Heart left ventricle (tissue), 16 donors: ENCODE measurements around the gene CEACAM4. TPM values are rescaled to one million over a fixed set of nuclear protein-coding genes. Genes with fewer than 3 reads are reported as not detected.

ENCODE experiments used
- ATAC-seq, 4 donors: fragments of 200-7000 bp; cut with Tn5 transposase; one replicate each; pipeline ENCODE4 v1.9.1; 2020 to 2022; ENCODE audit warnings: moderate library complexity in 4 of 4, mild to moderate bottlenecking in 3 of 4, moderate number of reproducible peaks in 1 of 4
- DNase-seq, 5 donors: peaks; one replicate each; pipeline ENCODE4 v3.0.0-alpha.2; 2020
- H3K27ac ChIP-seq, 12 donors: fragments of 200-600 bp; sonication (generic) in 4 of 12; one replicate each; pipeline versions ENCODE4 v1.5.0 to v1.8.0; 2016 to 2022; ENCODE audit warnings: mild to moderate bottlenecking in 2 of 12
- H3K27me3 ChIP-seq, 9 donors: fragments of 200-600 bp; sonication (generic) in 2 of 9; one replicate each; pipeline versions ENCODE4 v1.5.1 to v1.8.0; 2016 to 2022; ENCODE audit warnings: mild to moderate bottlenecking in 3 of 9
- H3K36me3 ChIP-seq, 9 donors: fragments of 200-600 bp; sonication (generic) in 2 of 9; one replicate each; pipeline versions ENCODE4 v1.5.0 to v1.8.0; 2018 to 2022; ENCODE audit warnings: mild to moderate bottlenecking in 2 of 9
- H3K4me1 ChIP-seq, 12 donors: fragments of 200-600 bp; sonication (generic) in 4 of 12; one replicate each; pipeline versions ENCODE4 v1.5.0 to v1.8.0; 2016 to 2022; ENCODE audit warnings: mild to moderate bottlenecking in 3 of 12
- H3K4me3 ChIP-seq, 12 donors: fragments of 200-600 bp; sonication (generic) in 4 of 12; one replicate each; pipeline versions ENCODE4 v1.5.0 to v1.8.0; 2017 to 2022; ENCODE audit warnings: mild to moderate bottlenecking in 9 of 12, moderate library complexity in 4 of 12
- H3K9me3 ChIP-seq, 12 donors: fragments of 200-600 bp; sonication (generic) in 4 of 12; one replicate each; pipeline versions ENCODE4 v1.5.0 to v1.8.0; 2016 to 2022; ENCODE audit warnings: mild to moderate bottlenecking in 1 of 12
- POLR2A ChIP-seq, 2 donors: fragments of 450-650 bp; IDR thresholded peaks; one replicate each; pipeline ENCODE4 v1.6.1; 2017; ENCODE audit warnings: antibody characterized with exemption in 2 of 2, mild to moderate bottlenecking in 2 of 2, moderate library complexity in 2 of 2
- WGBS, 4 donors: extraction: QIAGEN DNeasy Blood & Tissue Kit in 2 of 4; methylation state at CpG; one replicate each; pipeline versions ENCODE4 v1.1.5 to v1.1.7; 2013 to 2018; 5-methylcytosine and 5-hydroxymethylcytosine counted together
- intact Hi-C, 10 donors: fragments of 100-400 bp; cut with DNase I; formaldehyde crosslinking; loops; one replicate each; pipeline versions ENCODE4 v1.11.1 to v1.14.2; 2022
- polyA plus RNA-seq, 2 donors: library from polyadenylated mRNA; stranded (reverse); fragments of 200-250 nt; gene quantifications; one replicate each; pipeline ENCODE4 v1.2.3, GENCODE V29; 2013
- total RNA-seq, 9 donors: library from RNA; depleted of rRNA in 2 of 9; stranded (reverse); fragments of >200 nt in 2 of 9; fragmentation: NEBNext Ultra II Directional in 3 of 9; extraction: Animal tissue kit (Norgen Biotek cat#: 25700) in 3 of 9; gene quantifications; one replicate each; pipeline versions ENCODE4 v1.1.0 to v1.2.4, GENCODE V29; 2016 to 2023
- TF ChIP-seq, protein P1 (sequence below), 12 donors: fragments of 200-600 bp; sonication (generic) in 4 of 12; IDR thresholded peaks; one replicate each; pipeline versions ENCODE4 v1.5.0 to v1.8.0; 2018 to 2022; ENCODE audit warnings: antibody characterized with exemption in 12 of 12, mild to moderate bottlenecking in 5 of 12
- donor health status: ischemic (EF 13 %, LVEDD 7.1; RV severe dilation, severe dysfunction).
- donor health status: healthy with polysubstance abuse.
- donor health status: DM: no; HTN: yes; CAD: no.
- donor health status: DM: no; HTN: no; CAD: no.
- donor health status: ischemic (EF 25% LVEDD 6.9; RV normal size, moderate dysfunction).
- donor health status: ischemic (EF 25% LVEDD 5.7; RV mildly dilated, moderate dysfunction).
- donor health status: healthy.
- donor health status: DM: yes; HTN: yes; CAD: no.
- donor health status: ischemic (EF 35%, LVEDD 5.7; RV mildly dilated, moderate dysfunction).
- donor health status: nonischemic (EF 11% LVEDD 7.7; RV severe dilation, severe dysfunction).
- donor health status: DM: yes; HTN: yes; CAD: no.
- donor health status: PGD.
- donor health status: ischemic (EF 29% LVEDD 5.4; RV normal size, mild dysfunction).
- donor health status: nonischemic (EF 23%, LVEDD 6.1; RV moderate dilation, normal function).

CEACAM4 gene
- total and polyA plus RNA-seq, 11 donors, result 0.29 to 1.5 (median 0.46) TPM; not detected in 2

DNA sequence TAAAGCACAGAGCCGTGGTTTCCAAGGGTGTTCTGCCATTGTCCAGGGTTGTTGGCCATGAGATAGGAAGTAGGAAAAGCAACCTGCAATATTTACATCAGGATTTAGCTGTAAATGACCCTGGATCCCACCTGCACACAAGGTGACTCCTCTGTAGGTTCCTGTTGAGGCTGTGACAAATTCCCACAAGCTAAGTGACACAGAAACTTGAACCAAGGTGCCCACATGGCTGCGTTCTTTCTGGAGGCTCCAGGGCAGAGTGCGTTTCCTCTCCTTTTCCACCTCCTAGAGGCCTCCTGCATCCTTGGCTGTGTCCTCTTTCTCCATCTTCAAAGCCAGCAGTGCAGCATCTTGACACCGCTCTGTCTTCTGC lies 39.0 kb downstream of the CEACAM4 start:
- no peak for DNase-seq
- ATAC-seq, result no peak
- peaks cover 0 to 11% (median 0%) of the 10 kb centered on the region in 9 donors for H3K27me3 ChIP-seq
- H3K4me1 ChIP-seq, result no peaks in the 10 kb centered on the region
- H3K36me3 ChIP-seq, result no peaks in the 10 kb centered on the region
- H3K4me3 ChIP-seq, result no peak overlapping the region
- intact Hi-C loops, result no loop called here
- TF ChIP-seq POLR2A (IDR thresholded peaks at IDR 0.05), result no peak
- TF ChIP-seq, protein P1, sequence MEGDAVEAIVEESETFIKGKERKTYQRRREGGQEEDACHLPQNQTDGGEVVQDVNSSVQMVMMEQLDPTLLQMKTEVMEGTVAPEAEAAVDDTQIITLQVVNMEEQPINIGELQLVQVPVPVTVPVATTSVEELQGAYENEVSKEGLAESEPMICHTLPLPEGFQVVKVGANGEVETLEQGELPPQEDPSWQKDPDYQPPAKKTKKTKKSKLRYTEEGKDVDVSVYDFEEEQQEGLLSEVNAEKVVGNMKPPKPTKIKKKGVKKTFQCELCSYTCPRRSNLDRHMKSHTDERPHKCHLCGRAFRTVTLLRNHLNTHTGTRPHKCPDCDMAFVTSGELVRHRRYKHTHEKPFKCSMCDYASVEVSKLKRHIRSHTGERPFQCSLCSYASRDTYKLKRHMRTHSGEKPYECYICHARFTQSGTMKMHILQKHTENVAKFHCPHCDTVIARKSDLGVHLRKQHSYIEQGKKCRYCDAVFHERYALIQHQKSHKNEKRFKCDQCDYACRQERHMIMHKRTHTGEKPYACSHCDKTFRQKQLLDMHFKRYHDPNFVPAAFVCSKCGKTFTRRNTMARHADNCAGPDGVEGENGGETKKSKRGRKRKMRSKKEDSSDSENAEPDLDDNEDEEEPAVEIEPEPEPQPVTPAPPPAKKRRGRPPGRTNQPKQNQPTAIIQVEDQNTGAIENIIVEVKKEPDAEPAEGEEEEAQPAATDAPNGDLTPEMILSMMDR (IDR thresholded peaks at IDR 0.05), result no peak
- peaks cover 0 to 3% (median under 1%) of the 10 kb centered on the region in 12 donors for H3K9me3 ChIP-seq
- no peak overlapping the region for H3K27ac ChIP-seq
- 65 to 77% (median 73%) methylated on average over 4 of the region's 4 CpGs for WGBS, 4 donors

DNA sequence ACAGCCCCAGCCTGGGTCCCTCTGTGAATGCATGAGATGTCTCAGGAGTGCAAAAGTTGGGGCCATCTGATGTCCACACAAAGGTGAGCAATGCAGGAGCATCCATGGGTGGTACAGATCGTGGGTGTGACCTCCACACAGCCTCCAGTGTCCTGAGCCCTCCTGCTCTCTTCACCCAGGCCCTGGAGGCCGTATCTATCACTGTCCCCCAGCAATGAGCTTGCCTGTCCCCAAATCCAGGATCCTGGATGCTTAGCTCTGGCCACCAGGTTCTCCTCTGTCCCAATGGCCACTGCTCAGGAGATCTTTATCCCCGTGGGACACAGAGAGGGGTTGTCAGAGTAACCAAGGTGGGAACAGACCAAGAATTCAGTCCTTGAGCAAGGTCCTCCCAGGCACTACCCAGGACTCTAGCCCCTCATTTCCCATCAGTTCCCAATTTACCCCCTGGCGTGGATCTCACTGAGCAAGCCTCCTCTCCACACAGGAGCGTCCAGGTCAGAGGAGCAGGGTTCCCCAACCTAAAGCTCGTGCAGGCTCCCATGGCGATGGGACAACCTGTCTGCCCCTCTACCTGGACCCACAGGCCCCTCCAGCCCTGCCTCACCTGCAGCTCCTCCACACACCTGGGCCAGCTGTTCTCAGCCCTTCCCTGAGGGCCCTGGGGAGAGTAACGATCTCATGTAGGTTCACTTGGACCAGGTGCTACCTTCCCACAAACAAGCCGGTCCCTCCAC lies 39.6 kb downstream of the CEACAM4 start:
- H3K36me3 ChIP-seq, result no peaks in the 10 kb centered on the region
- 63 to 82% (median 69%) methylated on average over 7 to 9 of the region's 9 CpGs for WGBS, 4 donors
- intact Hi-C loops, result no loop called here
- H3K9me3 ChIP-seq, result peaks cover 0 to 9% (median 3%) of the 10 kb centered on the region in 12 donors
- no peak overlapping the region for H3K4me3 ChIP-seq
- DNase-seq (no peak), ATAC-seq (no peak)
- no peak for TF ChIP-seq POLR2A (IDR thresholded peaks at IDR 0.05)
- TF ChIP-seq, protein P1 (IDR thresholded peaks at IDR 0.05), result no peak
- no peak overlapping the region for H3K27ac ChIP-seq
- H3K4me1 ChIP-seq, result no peaks in the 10 kb centered on the region
- H3K27me3 ChIP-seq, result peaks cover 0 to 8% (median 0%) of the 10 kb centered on the region in 9 donors

DNA sequence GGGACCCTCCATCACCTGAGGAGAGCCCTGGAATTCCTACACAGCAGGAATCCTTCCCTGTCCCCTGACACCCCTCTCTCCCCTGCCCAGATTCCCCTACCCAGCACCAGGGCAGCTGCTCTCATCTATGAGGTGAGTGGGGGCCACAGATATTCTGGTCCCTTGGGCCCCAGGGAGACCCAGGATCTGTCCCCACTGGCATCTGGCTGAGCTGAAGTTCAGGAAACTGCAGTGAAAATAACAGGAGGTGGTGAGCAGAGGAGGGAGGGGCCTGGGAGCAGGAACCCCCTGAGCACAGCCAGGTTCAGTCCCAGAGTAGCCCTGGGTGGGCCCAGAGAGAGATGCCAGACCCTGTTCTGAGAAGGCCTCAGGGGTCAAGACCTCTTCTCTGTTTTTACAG lies 40.8 kb downstream of the CEACAM4 start:
- Histone ChIP-seq H3K36me3 (peaks cover 0 to under 1% (median 0%) of the 10 kb centered on the region in 9 donors), H3K4me1 (no peaks in the 10 kb centered on the region), H3K4me3 (no peak overlapping the region), H3K9me3 (peaks cover 0 to 19% (median 5%) of the 10 kb centered on the region in 12 donors), H3K27me3 (no peaks in the 10 kb centered on the region), H3K27ac (no peak overlapping the region)
- TF ChIP-seq, protein P1 (IDR thresholded peaks at IDR 0.05), result no peak
- TF ChIP-seq POLR2A (IDR thresholded peaks at IDR 0.05), result no peak
- intact Hi-C loops, result no loop called here
- no peak for ATAC-seq
- DNase-seq, result no peak

DNA sequence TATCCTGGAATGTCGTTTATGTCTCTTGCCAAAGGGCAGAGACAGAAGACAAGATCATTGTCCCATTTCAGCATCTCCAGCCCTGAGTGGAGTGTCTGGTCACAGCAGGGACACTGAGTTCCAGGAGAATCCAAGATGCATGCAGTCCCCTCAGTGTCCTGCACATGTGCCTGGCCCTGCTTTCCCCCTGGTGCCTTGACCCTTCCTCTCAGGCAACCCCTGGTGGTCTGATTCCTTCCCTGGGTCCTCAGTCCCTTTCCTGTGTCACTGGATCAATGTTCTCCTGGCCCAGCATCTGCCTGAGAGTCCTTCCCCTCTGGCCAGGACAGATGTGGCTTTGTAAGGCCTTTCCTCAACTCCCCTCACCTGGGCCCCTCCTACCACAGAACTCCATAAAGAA lies 41.9 kb downstream of the CEACAM4 start:
- ATAC-seq (no peak), DNase-seq (no peak)
- 67 to 85% (median 83%) methylated on average over 1 of the region's 1 CpG; no CpG with 5 or more reads in 1 of the 4 donors for WGBS, 4 donors
- Histone ChIP-seq H3K36me3 (peaks cover 0 to 11% (median 0%) of the 10 kb centered on the region in 9 donors), H3K4me1 (no peaks in the 10 kb centered on the region), H3K27me3 (no peaks in the 10 kb centered on the region), H3K4me3 (no peak overlapping the region), H3K27ac (no peak overlapping the region), H3K9me3 (peaks cover 0 to 25% (median 8%) of the 10 kb centered on the region in 12 donors)
- TF ChIP-seq, protein P1 (IDR thresholded peaks at IDR 0.05), result no peak
- TF ChIP-seq POLR2A (IDR thresholded peaks at IDR 0.05), result no peak
- intact Hi-C loops, result no loop called here
